ENCODE results near the gene ST3GAL3.

GRCh38 chr1:43978551-43979260, 271.4 kb downstream of the ST3GAL3 start, which contains the start of gene B4GALT2:
- TF ChIP-seq POLR2A (IDR thresholded peaks at IDR 0.05) (no peak), CTCF (IDR thresholded peaks at IDR 0.05) (no peak)

Measured in Peyer's patch (tissue), 4 donors.